Measurements from ENCODE around the gene CRISPLD2. TPM values are rescaled to one million over a fixed set of nuclear protein-coding genes. Genes with fewer than 3 reads are reported as not detected.

The CRISPLD2 gene
- total and polyA plus RNA-seq, 10 of the 15 experiments (the other 5 are each of a cell fraction or from before 2014, with no cell fraction given), result 0.03 to 0.30 (median 0.08) TPM; not detected in 5

- in situ Hi-C loops (cut with MboI), result no loop called here
- ChIA-PET POLR2A (no interaction called here), RAD21 (ENCODE audit: unreplicated experiment) (interaction anchor here (1.0 to 1.4 kb wide), 2 partner anchors 51 to 167 kb away, joined by 3 to 4 read pairs; no protein-coding TSS in a partner anchor), CTCF (interaction anchor here (1.1 to 1.3 kb wide), 2 partner anchors 33 to 50 kb away, joined by 4 read pairs; no protein-coding TSS in a partner anchor), SMC1A (ENCODE audit: uncharacterized antibody, unreplicated experiment) (interaction anchor here (0.6 to 2.8 kb wide), 3 partner anchors 51 to 257 kb away, joined by 3 to 10 read pairs (median 4); no protein-coding TSS in a partner anchor)
- Histone ChIP-seq H3K4me3 (no peak overlapping the region), H3K27ac (ENCODE audit: control insufficient read depth, insufficient read depth) (no peak overlapping the region), H3K79me2 (ENCODE audit: control insufficient read depth, insufficient read depth, low read length) (no peaks in the 10 kb centered on the region), H3K9ac (ENCODE audit: control insufficient read depth, insufficient read depth, low read length) (no peak overlapping the region), H3K36me3 (ENCODE audit: control insufficient read depth in 2 of 2, insufficient read depth in 2 of 2, low read length in 1 of 2) (no peaks in the 10 kb centered on the region), H3K4me2 (ENCODE audit: control insufficient read depth, insufficient read depth) (no peak overlapping the region), H3K27me3 (replicated peaks in 1 of 2; ENCODE audit: control insufficient read depth in 2 of 2, insufficient read depth in 2 of 2, low read length in 1 of 2) (peaks cover 3 to 5% of the 10 kb centered on the region in 2 experiments; a peak in 3 of 4 replicates), H4K20me1 (ENCODE audit: control insufficient read depth, insufficient read depth) (no peaks in the 10 kb centered on the region), H2AFZ (ENCODE audit: control insufficient read depth, low read depth, low read length) (no peak overlapping the region), H3K9me3 (replicated peaks; ENCODE audit: control insufficient read depth, insufficient read depth, low read length) (no peaks in the 10 kb centered on the region), H3K4me1 (ENCODE audit: control insufficient read depth, insufficient read depth, low read length) (no peaks in the 10 kb centered on the region)
- DNase-seq (ENCODE audit: low read depth, low spot score) (no peak), ATAC-seq (no peak), FAIRE-seq (no peak)
- WGBS (ENCODE audit: insufficient coverage, insufficient replicate concordance, low lambda C conversion rate, missing lambda C conversion rate), result 37% methylated on average over 13 of the region's 13 CpGs
- TF ChIP-seq CHD1 (IDR thresholded peaks at IDR 0.05; ENCODE audit: low read depth, low read length) (no peak), REST (IDR thresholded peaks at IDR 0.05; ENCODE audit: low read depth, low read length) (no peak), IRF4 (IDR thresholded peaks at IDR 0.05; ENCODE audit: low read depth, low read length) (no peak), CBFB (IDR thresholded peaks at IDR 0.05; ENCODE audit: low read depth) (no peak), TCF7 (IDR thresholded peaks at IDR 0.05; ENCODE audit: borderline replicate concordance) (no peak), EGR1 (IDR thresholded peaks at IDR 0.05; ENCODE audit: borderline replicate concordance in 1 of 2, low read depth in 2 of 2, low read length in 2 of 2) (no peak), PAX5 (IDR thresholded peaks at IDR 0.05; ENCODE audit: borderline replicate concordance, low read depth, low read length) (no peak), CEBPB (IDR thresholded peaks at IDR 0.05; ENCODE audit: borderline replicate concordance in 1 of 2, low read depth in 2 of 2, low read length in 2 of 2) (no peak), RFX5 (IDR thresholded peaks at IDR 0.05; ENCODE audit: low read depth, low read length) (no peak), TAF1 (IDR thresholded peaks at IDR 0.05; ENCODE audit: borderline replicate concordance, low read depth, low read length) (no peak), GATAD2B (conservative IDR thresholded peaks at IDR 0.05; ENCODE audit: low read depth) (no peak), SUPT20H (IDR thresholded peaks at IDR 0.05; ENCODE audit: borderline replicate concordance, control insufficient read depth, low read depth, low read length) (no peak), BCL11A (IDR thresholded peaks at IDR 0.05; ENCODE audit: low read depth, low read length) (no peak), BHLHE40 (IDR thresholded peaks at IDR 0.05; ENCODE audit: borderline replicate concordance in 1 of 2, low read depth in 2 of 2, low read length in 1 of 2) (no peak), KDM1A (IDR thresholded peaks at IDR 0.05; ENCODE audit: borderline replicate concordance) (no peak)
- no TSS peak for BruUV-seq (replicated peaks)
- intact Hi-C loops (cut with micrococcal nuclease; ENCODE audit: unreplicated experiment), result no loop called here
Observed at GRCh38 chr16:84919708-84920107, 99.9 kb downstream of the CRISPLD2 start.

Data from GM12878 (cell line).